ENCODE measurements around the gene DNASE1L1. TPM values are rescaled to one million over a fixed set of nuclear protein-coding genes. Genes with fewer than 3 reads are reported as not detected.
A peak's percentile ranks its signal among the peaks of the same experiment; 100 is the strongest.

Gene DNASE1L1
- total and polyA plus RNA-seq, 4 experiments from 2014 or later: 14.0 to 26.3 (median 20.7) TPM

DNA sequence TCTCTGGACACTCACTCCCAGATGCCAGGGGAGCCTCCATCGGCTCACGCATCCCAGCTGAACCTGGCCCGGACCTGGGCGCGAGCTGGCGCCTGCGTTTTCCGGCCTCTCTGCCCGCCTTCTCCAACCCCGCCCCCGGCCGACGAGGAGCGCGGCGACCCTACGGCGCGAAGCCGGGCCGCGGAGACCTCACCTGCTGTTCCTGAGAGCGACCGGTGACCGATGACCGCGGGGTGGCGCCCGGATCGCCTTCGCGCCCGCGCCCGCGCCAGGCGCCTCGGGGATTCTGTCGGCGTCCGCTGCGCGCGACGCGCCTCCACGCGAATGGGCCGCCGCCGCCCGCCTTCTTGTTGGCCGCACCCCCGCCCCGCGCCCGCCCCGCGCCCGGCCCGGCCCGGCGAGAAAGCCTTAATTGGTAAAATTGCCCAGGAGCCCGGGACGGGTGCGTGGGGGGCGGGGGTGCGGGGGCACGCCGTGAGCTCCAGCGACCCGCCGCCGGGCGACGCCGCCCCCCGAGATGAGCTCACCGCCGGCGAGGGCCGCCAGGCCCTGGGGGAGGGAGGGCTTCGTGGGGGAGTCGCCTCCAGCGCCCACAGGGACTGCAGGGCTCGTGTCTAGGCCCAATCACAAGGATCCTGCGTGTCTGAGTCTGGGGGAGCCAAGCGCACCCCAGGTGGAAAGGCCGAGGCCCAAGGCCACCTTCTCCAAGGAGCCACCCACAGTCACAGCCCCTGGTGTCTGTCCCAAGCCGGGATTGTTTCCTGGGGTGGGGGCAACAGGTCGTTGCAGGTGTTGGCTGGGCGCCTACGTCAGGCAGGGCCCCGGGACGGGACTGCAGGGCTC, 34.5 kb downstream of the DNASE1L1 start, which contains the start of gene FLNA:
FLNA (minus strand) TSS at position 322 of the 843 bp plus-strand sequence. CDS start 3,389 bp downstream, outside the sequence.
- Histone ChIP-seq H3K4me3 (ENCODE audit: low read length in 2 of 2) (peak within 1 kb of the TSS; percentile 7 to 41), H3K27me3 (ENCODE audit: insufficient read depth, low read length) (no peaks in the 10 kb centered on the region), H3K36me3 (ENCODE audit: insufficient read depth, low read length) (no peaks in the 10 kb centered on the region), H3K9me3 (ENCODE audit: control insufficient read depth in 1 of 2, low read length in 2 of 2) (no peaks in the 10 kb centered on the region), H3K4me1 (ENCODE audit: insufficient read depth, low read length) (peaks cover 38% of the 10 kb centered on the region), H3K27ac (ENCODE audit: low read depth, low read length) (peak within 1 kb of the TSS; percentile 6)
- POLR2A ChIA-PET (ENCODE audit: partially characterized antibody): interaction anchor here (0.7 to 2.5 kb wide), 6 partner anchors 7 to 449 kb away, joined by 3 to 19 read pairs (median 6); partner anchors contain the start of genes RPL10 and SLC10A3
- Mint-ChIP-seq H3K4me3 (peak within 1 kb of the TSS; percentile 66 to 81 (median 76)), H3K27ac (peak within 1 kb of the TSS; percentile 66 to 95 (median 85)), H3K9me3 (no peaks in the 10 kb centered on the region), H3K36me3 (peaks cover 4 to 15% of the 10 kb centered on the region in 2 donors), H3K27me3 (no peaks in the 10 kb centered on the region), H3K4me1 (peaks cover 4 to 25% (median 20%) of the 10 kb centered on the region in 4 donors)
- no peak for DNase-seq
- CTCF ChIA-PET (ENCODE audit: partially characterized antibody): interaction anchor here (0.9 to 2.0 kb wide), 10 partner anchors 10 to 408 kb away, joined by 3 to 12 read pairs (median 5); no protein-coding TSS in a partner anchor
- intact Hi-C loops (cut with micrococcal nuclease): loop anchor here (10.0 kb wide), 2 partner anchors 280 to 400 kb away; partner anchors contain the start of genes HCFC1, MECP2 and TMEM187

DNA sequence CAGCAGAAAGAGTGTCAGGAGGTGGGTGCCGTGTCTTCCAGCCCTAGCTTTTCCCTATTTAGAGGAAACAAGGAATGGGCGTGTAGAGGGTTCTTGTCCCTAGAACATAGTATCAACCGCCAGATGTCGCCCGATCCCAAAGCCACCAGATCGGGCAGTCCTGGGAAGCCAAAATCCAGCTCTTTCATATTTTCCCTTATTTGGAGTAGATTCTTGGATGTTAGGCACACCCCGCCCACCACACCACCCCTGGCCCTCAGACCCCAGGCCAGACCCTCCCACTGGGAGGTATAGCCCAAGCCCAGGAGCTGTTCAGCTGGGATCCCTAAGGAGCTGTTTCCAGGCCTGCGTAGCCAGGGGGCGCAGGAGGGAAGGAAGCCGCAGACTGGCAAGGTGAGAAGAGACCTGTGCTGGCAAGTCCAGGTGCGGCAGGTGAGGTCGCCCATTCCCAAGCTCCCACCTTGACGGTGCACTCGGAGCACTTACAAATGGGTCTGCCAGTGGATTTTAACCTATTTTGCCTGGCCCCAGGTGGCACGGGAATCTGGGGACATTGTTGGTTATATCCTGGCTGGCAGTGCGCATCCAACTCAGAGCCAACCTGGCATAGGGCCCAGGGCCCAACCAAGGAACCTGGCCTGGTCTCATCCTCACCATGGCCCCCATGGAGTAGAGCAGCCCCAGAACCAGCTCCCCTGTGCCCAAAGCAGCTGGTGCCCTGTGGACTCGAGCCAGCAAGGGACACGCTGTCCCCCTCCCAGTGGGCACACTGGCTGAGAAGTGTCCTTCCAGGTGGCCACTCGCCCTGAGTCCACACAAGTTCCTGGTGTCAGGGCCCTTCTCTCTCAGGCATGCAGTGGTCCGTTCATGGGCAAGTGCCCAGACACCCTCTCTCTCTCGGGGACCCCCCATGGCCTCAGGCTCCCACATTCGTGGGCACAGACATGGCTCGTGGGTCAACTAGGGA, 35.4 kb downstream of the DNASE1L1 start:
- ChIA-PET POLR2A (ENCODE audit: partially characterized antibody) (interaction anchor here (0.7 to 2.5 kb wide), 13 partner anchors 8 to 448 kb away, joined by 3 to 19 read pairs (median 3); partner anchors contain the start of genes RPL10 and SLC10A3), CTCF (ENCODE audit: partially characterized antibody) (interaction anchor here (0.6 to 2.0 kb wide), 24 partner anchors 9 to 428 kb away, joined by 3 to 12 read pairs (median 4); partner anchors contain the start of gene RPL10)
- Histone ChIP-seq H3K9me3 (ENCODE audit: control insufficient read depth in 1 of 2, low read length in 2 of 2) (no peaks in the 10 kb centered on the region), H3K36me3 (ENCODE audit: insufficient read depth, low read length) (no peaks in the 10 kb centered on the region), H3K27ac (ENCODE audit: low read depth, low read length) (peak overlapping the region; percentile 6), H3K4me1 (ENCODE audit: insufficient read depth, low read length) (peaks cover 38% of the 10 kb centered on the region), H3K27me3 (ENCODE audit: insufficient read depth, low read length) (no peaks in the 10 kb centered on the region), H3K4me3 (ENCODE audit: low read length in 2 of 2) (peak overlapping the region; percentile 7 to 41)
- Mint-ChIP-seq H3K27ac (peak overlapping the region; percentile 66 to 95 (median 85)), H3K4me3 (peak overlapping the region; percentile 66 to 81 (median 76)), H3K4me1 (peaks cover 4 to 25% (median 20%) of the 10 kb centered on the region in 4 donors), H3K9me3 (no peaks in the 10 kb centered on the region), H3K36me3 (peaks cover 4 to 17% of the 10 kb centered on the region in 2 donors), H3K27me3 (no peaks in the 10 kb centered on the region)
- DNase-seq: no peak
- intact Hi-C loops (cut with micrococcal nuclease): loop anchor here (1.0 to 10.0 kb wide), 3 partner anchors 161 to 399 kb away; partner anchors contain the start of genes HCFC1, MECP2 and TMEM187

DNA sequence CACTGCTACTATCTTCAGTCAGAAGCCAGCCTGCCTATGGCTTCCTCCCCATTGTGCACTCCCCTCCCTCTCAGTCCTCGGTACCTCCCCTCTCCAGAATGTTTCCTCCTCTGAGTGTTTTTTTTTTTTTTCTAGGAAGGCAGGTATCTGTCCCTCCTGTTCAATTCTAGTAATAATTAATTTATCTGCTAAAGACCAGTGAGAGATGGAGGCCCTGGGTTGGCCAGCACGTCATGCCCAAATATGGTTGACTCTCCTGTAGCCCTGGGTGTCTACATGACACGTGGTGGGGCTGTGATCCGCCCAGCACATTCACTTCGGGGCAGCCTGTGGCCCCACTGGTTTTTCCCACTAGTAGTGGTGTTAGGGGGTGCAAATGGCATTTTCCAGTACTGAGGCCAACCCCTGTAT, 36.4 kb downstream of the DNASE1L1 start:
- Histone ChIP-seq H3K9me3 (ENCODE audit: control insufficient read depth in 1 of 2, low read length in 2 of 2) (no peaks in the 10 kb centered on the region), H3K27ac (ENCODE audit: low read depth, low read length) (peak overlapping the region; percentile 92), H3K4me1 (ENCODE audit: insufficient read depth, low read length) (peaks cover 43% of the 10 kb centered on the region), H3K4me3 (ENCODE audit: low read length in 2 of 2) (peak overlapping the region in 1 of 2 donors; percentile 59), H3K27me3 (ENCODE audit: insufficient read depth, low read length) (no peaks in the 10 kb centered on the region), H3K36me3 (ENCODE audit: insufficient read depth, low read length) (peaks cover 5% of the 10 kb centered on the region)
- CTCF ChIA-PET (ENCODE audit: partially characterized antibody): interaction anchor here (0.6 to 2.0 kb wide), 17 partner anchors 11 to 427 kb away, joined by 3 to 12 read pairs (median 4); partner anchors contain the start of gene RPL10
- POLR2A ChIA-PET (ENCODE audit: partially characterized antibody): interaction anchor here (0.8 to 4.6 kb wide), 13 partner anchors 9 to 447 kb away, joined by 3 to 22 read pairs (median 4); partner anchors contain the start of genes RPL10 and SLC10A3
- DNase-seq: peak; percentile 27 to 66 (median 42)
- Mint-ChIP-seq H3K27ac (peak overlapping the region; percentile 88 to 95 (median 95)), H3K36me3 (peaks cover 4 to 24% of the 10 kb centered on the region in 2 donors), H3K27me3 (no peaks in the 10 kb centered on the region), H3K9me3 (no peaks in the 10 kb centered on the region), H3K4me1 (peaks cover 3 to 33% (median 25%) of the 10 kb centered on the region in 4 donors), H3K4me3 (peak overlapping the region; percentile 74 to 89 (median 84))
- intact Hi-C loops (cut with micrococcal nuclease): loop anchor here (1.0 to 10.0 kb wide), 3 partner anchors 162 to 398 kb away; partner anchors contain the start of genes HCFC1, MECP2 and TMEM187

DNA sequence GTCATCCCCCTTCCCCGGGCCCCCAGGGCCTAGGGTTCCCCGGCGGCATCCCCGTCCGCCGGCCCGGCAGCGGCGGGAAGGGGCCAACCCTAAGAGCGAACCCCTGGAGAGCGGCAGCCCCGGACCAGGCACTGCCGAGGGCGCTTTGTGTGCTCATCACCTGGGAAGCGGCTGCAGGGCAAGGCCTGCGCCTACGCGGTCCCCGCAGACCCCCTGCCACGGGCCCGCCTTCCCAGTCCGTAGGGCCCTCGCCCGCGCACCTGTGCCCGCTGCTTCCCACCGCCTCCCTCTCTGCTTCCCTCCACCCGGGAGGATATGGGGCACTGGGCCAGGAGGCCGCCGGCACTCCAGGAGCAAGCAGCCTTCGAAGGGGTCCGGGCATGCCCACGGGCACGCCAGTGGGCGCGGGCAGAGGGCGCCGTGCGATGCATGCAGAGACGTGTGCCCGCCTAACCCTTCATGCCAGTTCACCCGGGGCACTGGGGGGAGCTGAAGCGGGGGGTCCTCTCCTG, 37.2 kb downstream of the DNASE1L1 start:
- ChIA-PET POLR2A (ENCODE audit: partially characterized antibody) (interaction anchor here (1.1 to 4.6 kb wide), 2 partner anchors 11 to 44 kb away, joined by 14 to 22 read pairs; no protein-coding TSS in a partner anchor), CTCF (ENCODE audit: partially characterized antibody) (no interaction called here)
- no peaks in the 10 kb centered on the region for H3K9me3 ChIP-seq (ENCODE audit: control insufficient read depth in 1 of 2, low read length in 2 of 2)
- H3K36me3 ChIP-seq (ENCODE audit: insufficient read depth, low read length): peaks cover 12% of the 10 kb centered on the region
- H3K27ac Mint-ChIP-seq: peak overlapping the region in 4 of 7 donors; percentile 95
- peak overlapping the region; percentile 69 to 89 (median 84) for H3K4me3 Mint-ChIP-seq
- H3K36me3 Mint-ChIP-seq: peaks cover 4 to 24% of the 10 kb centered on the region in 2 donors
- no peaks in the 10 kb centered on the region for H3K27me3 ChIP-seq (ENCODE audit: insufficient read depth, low read length)
- H3K9me3 Mint-ChIP-seq: no peaks in the 10 kb centered on the region
- H3K4me1 ChIP-seq (ENCODE audit: insufficient read depth, low read length): peaks cover 44% of the 10 kb centered on the region
- peak in 1 of 5 donors; percentile 24 for DNase-seq
- peak overlapping the region; percentile 92 for H3K27ac ChIP-seq (ENCODE audit: low read depth, low read length)
- H3K4me1 Mint-ChIP-seq: peaks cover 3 to 39% (median 25%) of the 10 kb centered on the region in 4 donors
- peak overlapping the region in 1 of 2 donors; percentile 59 for H3K4me3 ChIP-seq (ENCODE audit: low read length in 2 of 2)
- no peaks in the 10 kb centered on the region for H3K27me3 Mint-ChIP-seq
- intact Hi-C loops (cut with micrococcal nuclease): loop anchor here (1.0 to 10.0 kb wide), 3 partner anchors 7 to 397 kb away; partner anchors contain the start of genes EMD, HCFC1, MECP2 and TMEM187

DNA sequence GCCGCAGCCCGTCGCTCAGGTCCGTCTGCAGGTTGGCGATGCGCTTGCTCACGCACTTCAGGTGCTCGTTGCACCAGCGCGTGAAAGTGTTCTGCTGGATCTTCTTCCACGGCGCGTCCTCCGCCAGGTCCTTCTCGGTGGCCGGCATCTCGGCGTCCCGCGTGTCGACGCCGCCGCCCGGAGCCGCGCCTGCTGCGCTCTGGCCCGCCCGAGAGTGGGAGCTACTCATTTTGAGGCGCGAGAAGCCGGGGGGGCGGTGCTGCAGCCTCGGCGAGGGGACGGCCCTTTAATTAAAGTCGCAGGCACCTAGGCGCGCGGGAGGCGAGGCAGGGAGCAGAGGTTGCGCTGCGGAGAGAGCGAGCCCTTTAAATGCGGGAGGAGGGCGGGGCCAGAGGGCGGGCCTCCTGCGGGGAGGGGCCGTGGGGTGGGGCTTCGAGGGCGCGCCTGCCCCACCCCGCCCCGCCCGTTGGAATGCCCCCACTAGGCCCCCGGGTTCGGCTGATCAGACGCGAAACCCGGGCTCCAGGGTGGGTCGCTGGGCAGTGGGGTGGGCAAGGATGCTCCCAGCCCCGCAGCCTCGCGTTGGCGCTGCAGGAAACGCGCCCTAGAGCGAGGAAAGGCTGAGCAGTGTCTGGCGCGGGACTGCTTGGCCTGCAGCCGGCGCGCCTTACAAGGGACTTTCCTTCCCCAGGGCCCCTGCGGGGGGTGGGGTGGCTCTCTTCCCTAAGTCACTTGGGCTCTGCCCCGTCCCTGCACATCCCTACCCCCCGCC, 37.9 kb downstream of the DNASE1L1 start:
- Histone ChIP-seq H3K9me3 (ENCODE audit: control insufficient read depth in 1 of 2, low read length in 2 of 2) (no peaks in the 10 kb centered on the region), H3K27ac (ENCODE audit: low read depth, low read length) (peak overlapping the region; percentile 92), H3K4me1 (ENCODE audit: insufficient read depth, low read length) (peaks cover 51% of the 10 kb centered on the region), H3K27me3 (ENCODE audit: insufficient read depth, low read length) (no peaks in the 10 kb centered on the region), H3K36me3 (ENCODE audit: insufficient read depth, low read length) (peaks cover 19% of the 10 kb centered on the region), H3K4me3 (ENCODE audit: low read length in 2 of 2) (peak overlapping the region in 1 of 2 donors; percentile 59)
- H3K9me3 Mint-ChIP-seq: no peaks in the 10 kb centered on the region
- peak overlapping the region; percentile 78 to 93 (median 86) for H3K4me3 Mint-ChIP-seq
- intact Hi-C loops (cut with micrococcal nuclease): loop anchor here (1.0 to 10.0 kb wide), 3 partner anchors 8 to 396 kb away; partner anchors contain the start of genes EMD, HCFC1, MECP2 and TMEM187
- POLR2A ChIA-PET (ENCODE audit: partially characterized antibody): interaction anchor here (0.6 to 10.9 kb wide), 16 partner anchors 8 to 446 kb away, joined by 3 to 245 read pairs (median 5); partner anchors contain the start of genes ARHGAP4, EMD, HCFC1 and IRAK1
- H3K36me3 Mint-ChIP-seq: peaks cover 4 to 27% of the 10 kb centered on the region in 2 donors
- no peaks in the 10 kb centered on the region for H3K27me3 Mint-ChIP-seq
- H3K4me1 Mint-ChIP-seq: peaks cover 3 to 42% (median 25%) of the 10 kb centered on the region in 4 donors
- CTCF ChIA-PET (ENCODE audit: partially characterized antibody): interaction anchor here (1.3 to 2.1 kb wide), 2 partner anchors 9 to 10 kb away, joined by 3 to 5 read pairs; partner anchors contain the start of gene EMD
- peak; percentile 89 to 92 (median 92) for DNase-seq
- H3K27ac Mint-ChIP-seq: peak overlapping the region; percentile 78 to 94 (median 87)
